Transverse colon (tissue), 4 donors: ENCODE results near the gene JAM3.

Experiments
- POLR2A ChIP-seq: fragments of 450-650 bp; IDR thresholded peaks from one replicate; pipeline ENCODE4 v1.6.1; 2016; ENCODE audit warnings: antibody characterized with exemption, mild to moderate bottlenecking, moderate library complexity
- POLR2AphosphoS5 ChIP-seq, 3 donors: sonication (generic); formaldehyde crosslinking; IDR thresholded peaks; one replicate each; pipeline ENCODE4 v1.6.1; 2016; ENCODE audit warnings: antibody characterized with exemption in 3 of 3
- TF ChIP-seq, protein P1 (sequence below), 5 experiments: fragments of 200-600 bp in 3 of 5; fragments of 450-650 bp in 2 of 5; sonication (generic) in 3 of 5; IDR thresholded peaks; 1 replicate in 2 of 5; 2 replicates in 3 of 5; pipeline ENCODE4 v1.5.1; 2016 to 2017; ENCODE audit warnings: antibody characterized with exemption in 5 of 5, inconsistent platforms in 3 of 5, mild to moderate bottlenecking in 2 of 5, moderate library complexity in 1 of 5

GRCh38 chr11:134065381-134065780, 3.5 kb upstream of the JAM3 start:
- TF ChIP-seq POLR2AphosphoS5 (IDR thresholded peaks at IDR 0.05) (no peak), POLR2A (no peak)
- TF ChIP-seq, protein P1, sequence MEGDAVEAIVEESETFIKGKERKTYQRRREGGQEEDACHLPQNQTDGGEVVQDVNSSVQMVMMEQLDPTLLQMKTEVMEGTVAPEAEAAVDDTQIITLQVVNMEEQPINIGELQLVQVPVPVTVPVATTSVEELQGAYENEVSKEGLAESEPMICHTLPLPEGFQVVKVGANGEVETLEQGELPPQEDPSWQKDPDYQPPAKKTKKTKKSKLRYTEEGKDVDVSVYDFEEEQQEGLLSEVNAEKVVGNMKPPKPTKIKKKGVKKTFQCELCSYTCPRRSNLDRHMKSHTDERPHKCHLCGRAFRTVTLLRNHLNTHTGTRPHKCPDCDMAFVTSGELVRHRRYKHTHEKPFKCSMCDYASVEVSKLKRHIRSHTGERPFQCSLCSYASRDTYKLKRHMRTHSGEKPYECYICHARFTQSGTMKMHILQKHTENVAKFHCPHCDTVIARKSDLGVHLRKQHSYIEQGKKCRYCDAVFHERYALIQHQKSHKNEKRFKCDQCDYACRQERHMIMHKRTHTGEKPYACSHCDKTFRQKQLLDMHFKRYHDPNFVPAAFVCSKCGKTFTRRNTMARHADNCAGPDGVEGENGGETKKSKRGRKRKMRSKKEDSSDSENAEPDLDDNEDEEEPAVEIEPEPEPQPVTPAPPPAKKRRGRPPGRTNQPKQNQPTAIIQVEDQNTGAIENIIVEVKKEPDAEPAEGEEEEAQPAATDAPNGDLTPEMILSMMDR (IDR thresholded peaks at IDR 0.05): no peak
